ENCODE results near the gene REST. TPM values are rescaled to one million over a fixed set of nuclear protein-coding genes. Genes with fewer than 3 reads are reported as not detected.
"Not testable (repeated sequence)": the region's sequence is repeated elsewhere in the genome, so short reads cannot be mapped to it uniquely, and the experiment has no call there.

Gene REST, protein sequence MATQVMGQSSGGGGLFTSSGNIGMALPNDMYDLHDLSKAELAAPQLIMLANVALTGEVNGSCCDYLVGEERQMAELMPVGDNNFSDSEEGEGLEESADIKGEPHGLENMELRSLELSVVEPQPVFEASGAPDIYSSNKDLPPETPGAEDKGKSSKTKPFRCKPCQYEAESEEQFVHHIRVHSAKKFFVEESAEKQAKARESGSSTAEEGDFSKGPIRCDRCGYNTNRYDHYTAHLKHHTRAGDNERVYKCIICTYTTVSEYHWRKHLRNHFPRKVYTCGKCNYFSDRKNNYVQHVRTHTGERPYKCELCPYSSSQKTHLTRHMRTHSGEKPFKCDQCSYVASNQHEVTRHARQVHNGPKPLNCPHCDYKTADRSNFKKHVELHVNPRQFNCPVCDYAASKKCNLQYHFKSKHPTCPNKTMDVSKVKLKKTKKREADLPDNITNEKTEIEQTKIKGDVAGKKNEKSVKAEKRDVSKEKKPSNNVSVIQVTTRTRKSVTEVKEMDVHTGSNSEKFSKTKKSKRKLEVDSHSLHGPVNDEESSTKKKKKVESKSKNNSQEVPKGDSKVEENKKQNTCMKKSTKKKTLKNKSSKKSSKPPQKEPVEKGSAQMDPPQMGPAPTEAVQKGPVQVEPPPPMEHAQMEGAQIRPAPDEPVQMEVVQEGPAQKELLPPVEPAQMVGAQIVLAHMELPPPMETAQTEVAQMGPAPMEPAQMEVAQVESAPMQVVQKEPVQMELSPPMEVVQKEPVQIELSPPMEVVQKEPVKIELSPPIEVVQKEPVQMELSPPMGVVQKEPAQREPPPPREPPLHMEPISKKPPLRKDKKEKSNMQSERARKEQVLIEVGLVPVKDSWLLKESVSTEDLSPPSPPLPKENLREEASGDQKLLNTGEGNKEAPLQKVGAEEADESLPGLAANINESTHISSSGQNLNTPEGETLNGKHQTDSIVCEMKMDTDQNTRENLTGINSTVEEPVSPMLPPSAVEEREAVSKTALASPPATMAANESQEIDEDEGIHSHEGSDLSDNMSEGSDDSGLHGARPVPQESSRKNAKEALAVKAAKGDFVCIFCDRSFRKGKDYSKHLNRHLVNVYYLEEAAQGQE
- total RNA-seq, result 32.5 and 71.8 TPM in 2 replicates

DNA sequence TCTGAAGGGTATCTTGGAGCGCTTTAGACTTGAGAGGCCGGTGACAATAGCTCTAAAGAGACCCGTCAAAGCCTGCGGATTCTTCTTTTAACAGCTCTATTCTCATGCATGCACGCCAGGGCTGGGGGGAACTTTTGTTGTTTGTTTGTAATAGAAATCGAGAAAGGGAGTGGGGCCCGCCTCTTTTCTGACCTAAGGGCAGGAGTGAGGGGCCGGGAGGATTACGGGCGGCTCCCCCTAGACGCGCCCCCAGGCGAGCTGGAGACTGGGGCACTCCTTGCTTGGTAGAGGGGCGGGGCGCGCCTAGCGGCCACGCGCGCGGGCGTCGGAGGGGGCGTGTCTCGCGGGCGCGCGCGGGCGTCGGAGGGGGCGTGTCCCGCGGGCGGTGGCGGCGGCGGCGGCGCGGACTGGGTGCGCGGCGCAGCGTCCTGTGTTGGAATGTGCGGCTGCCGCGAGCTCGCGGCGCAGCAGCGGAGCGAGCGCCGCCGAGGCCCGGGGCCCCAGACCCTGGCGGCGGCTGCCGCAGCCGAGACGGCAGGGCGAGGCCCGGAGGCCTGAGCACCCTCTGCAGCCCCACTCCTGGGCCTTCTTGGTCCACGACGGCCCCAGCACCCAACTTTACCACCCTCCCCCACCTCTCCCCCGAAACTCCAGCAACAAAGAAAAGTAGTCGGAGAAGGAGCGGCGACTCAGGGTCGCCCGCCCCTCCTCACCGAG is at the start of gene REST:
Gene REST, plus strand, starts transcription at position 412 of the 717 bp plus-strand sequence. CDS start 2,739 bp downstream, outside the sequence.
- peak; percentile 8 for DNase-seq (ENCODE audit: low read depth)

GRCh38 chr4:56859841-56860240 is 47.9 kb upstream of the REST start:
- no peak for DNase-seq (ENCODE audit: low read depth)

DNA sequence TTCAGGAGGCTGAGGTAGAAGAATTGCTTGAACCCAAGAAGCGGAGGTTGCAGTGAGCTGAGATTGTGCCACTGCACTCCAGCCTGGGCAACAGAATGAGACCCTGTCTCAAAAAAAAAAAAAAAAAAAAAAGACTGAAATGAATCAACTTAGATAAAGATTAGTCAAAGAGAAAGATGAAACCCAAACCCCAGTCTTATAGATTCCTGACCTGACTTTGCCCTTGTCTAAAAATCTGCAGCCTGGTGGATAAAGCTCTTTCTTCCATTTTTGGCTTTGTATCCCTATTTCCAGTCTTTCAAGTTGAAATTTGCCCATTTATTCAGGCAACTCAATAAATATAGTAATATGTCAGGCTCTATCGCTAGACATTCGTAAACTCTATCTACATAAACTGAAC is 46.9 kb upstream of the REST start:
- no peak for DNase-seq (ENCODE audit: low read depth)

DNA sequence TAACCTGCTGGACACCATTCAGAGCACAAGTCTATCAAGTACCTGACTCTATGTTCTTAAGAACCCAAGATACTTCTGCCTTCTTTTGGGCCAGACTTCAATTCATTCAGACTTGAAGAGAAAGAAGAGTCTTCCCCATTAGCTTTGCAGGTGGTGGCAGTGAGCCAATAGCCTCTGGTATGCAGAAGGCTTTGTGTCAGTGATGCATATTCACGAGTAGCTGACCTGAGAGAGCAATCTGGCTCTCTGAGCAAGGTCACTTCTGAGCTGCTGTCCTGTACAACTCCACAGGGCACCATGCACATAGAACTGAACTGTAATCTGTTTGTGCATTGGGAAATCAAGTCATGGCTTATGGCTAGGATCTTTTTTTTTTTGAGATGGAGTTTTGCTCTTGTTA is 46.3 kb upstream of the REST start:
- peak; percentile 39 for DNase-seq (ENCODE audit: low read depth)

DNA sequence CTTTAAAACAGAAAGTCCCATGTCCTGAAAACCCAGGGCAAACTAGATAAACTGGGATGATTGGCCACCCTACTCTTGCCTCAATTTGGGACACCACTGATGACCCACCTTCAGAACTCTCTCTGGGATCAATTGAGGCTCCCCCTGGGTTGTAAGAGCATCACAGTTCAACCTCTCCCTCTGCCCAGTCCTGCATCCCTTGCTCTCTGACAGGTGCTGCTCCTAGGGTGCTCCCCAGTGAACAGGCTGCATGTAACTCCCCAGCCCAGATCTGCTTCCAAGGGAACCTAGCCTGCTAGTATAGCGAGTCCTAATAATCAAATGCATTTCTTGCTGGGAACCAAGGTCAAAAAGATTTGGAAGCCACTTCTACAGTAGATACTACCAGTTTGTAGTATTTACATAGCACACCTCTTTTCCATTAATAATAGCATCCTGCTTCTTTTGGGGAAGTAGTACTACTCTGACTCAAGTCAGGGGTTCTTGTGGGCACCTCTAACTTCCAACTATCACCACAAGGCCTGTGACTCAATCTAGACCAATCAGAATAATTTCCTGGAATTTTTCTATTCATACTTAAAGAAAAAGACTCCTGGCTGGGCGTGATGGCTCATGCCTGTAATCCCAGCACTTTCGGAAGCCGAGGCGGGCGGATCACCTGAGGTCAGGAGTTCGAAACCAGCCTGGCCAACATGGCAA is 44.1 kb upstream of the REST start:
- no peak for DNase-seq (ENCODE audit: low read depth)

GRCh38 chr4:56870946-56871345 is 36.8 kb upstream of the REST start:
- no peak for DNase-seq (ENCODE audit: low read depth)

DNA sequence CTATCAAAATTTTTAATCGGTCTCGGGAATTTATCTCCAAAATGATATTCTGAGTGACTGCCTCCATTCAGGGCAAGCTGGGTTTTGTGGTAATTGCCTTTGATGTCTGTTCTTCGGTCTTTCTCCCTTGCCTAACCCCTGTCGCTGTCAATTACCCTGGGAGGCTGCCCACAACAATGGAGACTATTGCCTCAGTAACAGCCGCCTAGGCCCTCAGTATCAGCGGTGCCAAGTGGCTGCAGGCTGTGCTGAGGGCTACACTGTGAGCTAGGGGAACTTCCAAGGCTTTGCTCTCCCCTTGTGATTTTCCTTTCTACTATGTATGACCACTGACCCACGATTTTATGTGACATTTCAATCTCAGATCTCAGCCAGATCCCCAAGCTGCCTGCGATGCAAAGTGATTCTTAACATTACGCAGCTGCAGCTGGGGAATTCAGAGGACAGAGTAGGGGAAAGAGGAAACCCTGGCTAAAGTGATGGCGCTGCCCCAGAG is 36.3 kb upstream of the REST start:
- DNase-seq (ENCODE audit: low read depth), result no peak

GRCh38 chr4:56874166-56874565 is 33.5 kb upstream of the REST start:
- peak; percentile 33 for DNase-seq (ENCODE audit: low read depth)

GRCh38 chr4:56874923-56875322 is 32.8 kb upstream of the REST start:
- no peak for DNase-seq (ENCODE audit: low read depth)

GRCh38 chr4:56876264-56876663 is 31.4 kb upstream of the REST start:
- DNase-seq (ENCODE audit: low read depth), result no peak

- DNase-seq (ENCODE audit: low read depth), result no peak
These were observed 27.7 kb upstream of the REST start for GRCh38 chr4:56879996-56880395.

GRCh38 chr4:56880572-56880971 is 27.1 kb upstream of the REST start:
- no peak for DNase-seq (ENCODE audit: low read depth)

DNA sequence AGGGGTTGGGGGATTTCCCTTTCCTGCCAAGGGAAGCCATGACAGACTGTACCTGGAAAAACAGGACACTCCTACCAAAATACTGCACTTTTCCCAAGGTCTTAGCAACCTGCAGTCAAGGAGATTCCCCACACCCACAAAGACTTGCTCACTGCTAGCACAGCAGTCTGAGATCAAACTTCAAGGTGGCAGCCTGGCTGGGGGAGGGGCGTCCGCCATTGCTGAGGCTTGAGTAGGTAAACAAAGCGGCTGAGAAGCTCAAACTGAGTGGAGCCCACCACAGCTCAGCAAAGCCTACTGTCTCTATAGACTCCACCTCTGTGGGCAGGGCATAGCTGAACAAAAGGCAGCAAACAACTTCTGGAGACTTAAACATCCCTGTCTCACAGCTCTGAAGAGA is 23.2 kb upstream of the REST start:
- DNase-seq (ENCODE audit: low read depth), result not testable (repeated sequence)

GRCh38 chr4:56892691-56893090 is 15.0 kb upstream of the REST start:
- no peak for DNase-seq (ENCODE audit: low read depth)

GRCh38 chr4:56897842-56898241 is 9.9 kb upstream of the REST start:
- DNase-seq (ENCODE audit: low read depth), result not testable (repeated sequence)

- not testable (repeated sequence) for DNase-seq (ENCODE audit: low read depth)
These were observed 7.5 kb upstream of the REST start for GRCh38 chr4:56900186-56900585.

- DNase-seq (ENCODE audit: low read depth), result no peak
These were observed 5.0 kb upstream of the REST start for GRCh38 chr4:56902703-56903102.

DNA sequence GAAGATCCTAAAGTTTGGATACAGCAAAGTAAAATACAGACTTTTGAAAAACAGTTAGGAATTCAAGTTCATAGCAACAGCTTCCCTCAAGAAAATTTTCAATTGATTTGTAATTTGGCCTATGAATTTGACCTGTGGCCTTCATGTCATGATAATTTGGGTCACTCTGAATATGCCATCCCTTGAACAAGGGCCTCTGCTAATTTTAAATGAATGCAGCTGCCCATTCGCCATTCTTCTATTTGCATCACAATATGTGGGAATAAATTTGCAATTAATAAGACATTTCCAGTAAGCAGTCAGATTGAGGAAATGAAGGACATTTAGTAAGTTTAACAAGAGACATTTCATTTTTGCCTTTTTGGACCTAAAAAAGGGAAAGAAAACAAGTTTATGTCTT is 1.9 kb upstream of the REST start:
- no peak for DNase-seq (ENCODE audit: low read depth)

- DNase-seq (ENCODE audit: low read depth), result no peak
These were observed 959 bp upstream of the REST start for GRCh38 chr4:56906489-56907393.

Data from renal cortical epithelial cell (primary cell).